NCI-H82 (cell line): ENCODE measurements around the gene KRI1.
"Not testable (repeated sequence)": the region's sequence is repeated elsewhere in the genome, so short reads cannot be mapped to it uniquely, and the experiment has no call there.

Source experiments
- DNase-seq: peaks from one replicate; lab custom pipeline; 2025; lab: John Stamatoyannopoulos, UW

KRI1 gene

GRCh38 chr19:10550336-10550735 is 15.5 kb downstream of the KRI1 start:
- DNase-seq, result no peak

- no peak for DNase-seq
Measured at GRCh38 chr19:10549733-10550132, 16.1 kb downstream of the KRI1 start.

DNA sequence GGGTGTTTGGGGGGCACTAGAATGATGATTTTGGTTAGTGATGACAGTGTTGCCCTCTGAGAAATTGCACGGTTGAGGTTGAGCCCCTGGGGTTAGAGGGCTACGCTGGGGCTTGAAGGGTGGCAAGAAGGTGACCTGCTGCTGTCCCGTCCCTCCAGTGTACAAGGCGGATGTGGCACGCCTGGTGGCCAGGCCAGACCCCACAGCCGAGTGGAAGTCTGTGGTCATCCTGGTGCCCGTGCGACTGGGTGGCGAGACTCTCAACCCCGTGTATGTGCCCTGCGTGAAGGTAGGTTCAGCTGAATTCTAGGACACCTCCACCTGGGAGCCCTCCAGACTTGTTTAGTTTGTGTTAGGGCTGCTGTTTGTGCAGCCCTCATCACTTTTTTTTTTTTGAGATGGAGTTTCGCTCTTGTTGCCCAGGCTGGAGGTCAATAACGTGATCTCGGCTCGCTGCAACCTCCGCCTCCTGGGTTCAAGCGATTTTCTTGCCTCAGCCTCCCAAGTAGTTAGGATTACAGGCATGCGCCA is 17.0 kb downstream of the KRI1 start:
- no peak for DNase-seq

- no peak for DNase-seq
Measured at GRCh38 chr19:10546817-10547216, 19.0 kb downstream of the KRI1 start.

DNA sequence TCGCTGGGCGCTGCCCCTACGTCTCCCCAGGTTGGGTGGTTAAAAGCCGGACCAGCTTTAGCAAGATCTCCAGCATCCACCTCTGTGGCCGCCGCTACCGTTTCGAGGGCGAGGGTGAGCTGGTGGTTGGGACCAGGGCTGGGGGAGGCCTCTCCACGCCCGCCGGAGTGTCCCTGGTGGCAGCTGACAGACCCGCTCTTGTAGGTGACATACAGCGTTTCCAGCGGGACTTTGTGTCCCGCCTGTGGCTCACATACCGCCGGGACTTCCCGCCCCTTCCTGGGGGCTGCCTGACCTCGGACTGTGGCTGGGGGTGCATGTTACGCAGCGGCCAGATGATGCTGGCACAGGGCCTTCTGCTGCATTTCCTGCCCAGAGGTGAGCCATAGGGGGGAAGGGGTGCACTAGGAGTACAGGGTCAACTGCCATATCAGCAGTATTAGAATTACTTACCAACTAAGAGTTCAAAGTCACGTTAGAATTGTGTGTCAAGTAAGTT is 21.0 kb downstream of the KRI1 start:
- no peak for DNase-seq

DNA sequence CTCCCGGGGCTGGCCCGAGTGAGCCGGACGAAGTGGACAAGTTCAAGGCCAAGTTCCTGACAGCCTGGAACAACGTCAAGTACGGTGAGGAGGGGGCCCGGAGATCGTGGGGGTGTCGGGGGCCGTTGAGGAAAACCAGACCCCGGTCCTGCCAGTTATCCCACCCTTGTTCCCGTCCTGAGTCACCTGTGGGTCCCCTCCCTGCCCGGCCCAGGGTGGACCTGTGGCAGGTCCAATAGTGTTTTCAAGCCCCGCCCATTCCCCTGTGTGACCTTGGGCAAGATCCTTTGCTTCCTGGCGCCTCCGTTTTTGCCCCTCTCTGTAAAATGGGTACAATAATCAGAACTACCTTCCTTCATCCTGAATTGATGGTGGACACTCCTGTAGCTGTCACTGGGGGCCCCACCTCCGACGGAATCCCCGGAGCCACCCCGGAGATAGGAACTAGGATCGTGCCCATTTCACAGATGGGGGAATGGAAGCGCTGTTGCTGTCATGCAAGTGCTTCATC is 21.5 kb downstream of the KRI1 start:
- DNase-seq, result peak; percentile 24

- DNase-seq, result peak; percentile 81
Measured at GRCh38 chr19:10543420-10544241, 22.2 kb downstream of the KRI1 start, which contains the start of gene ATG4D. TSS of gene ATG4D (plus strand) at chr19:10543904. CDS start at chr19:10544091, 187 bp downstream.

- DNase-seq, result no peak
Measured at GRCh38 chr19:10543059-10543419, 22.8 kb downstream of the KRI1 start.

DNA sequence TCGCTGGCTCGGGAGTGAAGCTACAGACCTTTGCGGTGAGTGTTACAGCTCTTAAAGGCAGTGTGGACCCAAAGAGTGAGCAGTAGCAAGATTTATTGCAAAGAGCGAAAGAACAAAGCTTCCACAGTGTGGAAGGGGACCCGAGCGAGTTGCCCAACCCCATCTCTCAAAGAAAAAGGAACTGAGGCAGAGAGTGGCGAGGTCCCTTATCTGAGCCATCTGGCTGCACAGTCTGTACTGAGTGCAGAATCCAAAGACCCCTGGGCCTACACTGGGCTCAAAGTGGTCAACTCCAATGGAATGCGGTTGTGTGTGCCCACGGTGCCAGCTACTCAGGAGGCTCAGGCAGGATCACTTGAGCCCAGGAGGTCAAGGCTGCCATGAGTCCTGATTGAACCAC is 26.8 kb downstream of the KRI1 start:
- not testable (repeated sequence) for DNase-seq

DNA sequence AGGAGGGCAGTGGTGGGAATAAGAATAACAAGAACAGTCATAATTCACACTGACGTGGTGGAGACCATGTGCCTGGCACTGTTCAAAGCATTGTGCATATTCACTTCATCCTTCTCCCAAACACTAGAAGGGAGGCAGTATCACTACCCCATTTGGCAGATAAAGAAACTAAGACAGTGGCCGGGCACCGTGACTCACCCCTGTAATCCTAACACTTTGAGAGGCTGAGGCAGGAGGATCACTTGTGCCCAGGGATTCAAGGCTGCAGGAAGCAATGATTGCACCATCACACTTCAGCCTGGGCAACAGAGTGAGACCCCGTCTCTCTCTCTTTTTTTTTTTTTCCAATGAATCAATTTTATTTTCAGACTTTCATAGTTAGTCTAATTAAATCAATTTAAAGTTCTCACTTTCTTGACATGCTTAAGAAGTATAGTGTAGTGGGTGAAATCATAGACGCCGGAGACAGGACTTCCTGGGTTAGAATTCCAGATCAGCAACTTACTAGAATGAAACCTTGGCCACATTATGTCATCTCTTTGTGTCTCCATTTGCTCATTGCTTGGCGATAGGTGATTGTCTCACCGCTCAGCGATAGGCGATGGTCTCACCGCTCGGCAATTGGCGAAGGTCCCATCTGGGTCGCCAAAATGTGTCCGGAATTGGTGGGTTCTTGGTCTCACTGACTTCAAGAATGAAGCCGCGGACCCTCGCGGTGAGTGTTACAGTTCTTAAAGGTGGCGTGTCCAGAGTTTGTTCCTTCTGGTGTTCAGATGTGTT is 27.4 kb downstream of the KRI1 start:
- no peak for DNase-seq

DNA sequence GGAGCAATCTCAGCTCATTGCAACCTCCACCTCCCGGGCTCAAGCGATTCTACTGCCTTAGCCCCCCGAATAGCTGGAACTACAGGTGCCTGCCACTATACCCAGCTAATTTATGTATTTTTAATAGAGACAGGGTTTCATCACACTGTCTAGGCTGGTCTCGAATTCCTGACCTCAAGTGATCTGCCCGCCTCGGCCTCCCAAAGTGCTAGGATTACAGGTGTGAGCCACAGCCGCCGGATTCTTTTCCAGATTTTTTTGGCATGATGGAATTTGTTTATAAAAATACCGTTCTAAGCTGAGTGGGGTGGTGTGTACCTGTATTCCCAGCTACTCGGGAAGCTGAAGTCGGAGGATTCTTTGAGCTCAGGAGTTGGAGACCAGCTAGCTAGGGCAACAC is 28.1 kb downstream of the KRI1 start:
- no peak for DNase-seq

DNA sequence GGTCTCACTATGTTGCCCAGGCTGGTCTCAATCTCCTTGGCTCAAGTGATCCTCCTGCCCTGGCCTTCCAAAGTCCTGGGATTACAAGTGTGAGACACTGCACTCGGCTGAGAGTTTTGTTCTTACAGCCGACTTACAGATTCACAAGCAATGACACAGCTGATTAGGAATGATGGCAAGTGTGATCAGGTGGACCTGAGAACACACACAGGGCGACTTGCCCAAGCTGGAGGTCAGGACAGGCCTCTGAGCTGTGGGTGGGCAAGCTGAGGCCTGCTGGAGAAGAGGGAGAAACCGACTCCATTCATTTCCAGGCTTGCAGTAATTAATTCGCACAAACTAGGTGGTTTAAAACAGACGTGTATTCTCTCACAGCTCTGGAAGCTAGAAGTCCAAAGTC is 30.2 kb downstream of the KRI1 start:
- DNase-seq, result no peak

DNA sequence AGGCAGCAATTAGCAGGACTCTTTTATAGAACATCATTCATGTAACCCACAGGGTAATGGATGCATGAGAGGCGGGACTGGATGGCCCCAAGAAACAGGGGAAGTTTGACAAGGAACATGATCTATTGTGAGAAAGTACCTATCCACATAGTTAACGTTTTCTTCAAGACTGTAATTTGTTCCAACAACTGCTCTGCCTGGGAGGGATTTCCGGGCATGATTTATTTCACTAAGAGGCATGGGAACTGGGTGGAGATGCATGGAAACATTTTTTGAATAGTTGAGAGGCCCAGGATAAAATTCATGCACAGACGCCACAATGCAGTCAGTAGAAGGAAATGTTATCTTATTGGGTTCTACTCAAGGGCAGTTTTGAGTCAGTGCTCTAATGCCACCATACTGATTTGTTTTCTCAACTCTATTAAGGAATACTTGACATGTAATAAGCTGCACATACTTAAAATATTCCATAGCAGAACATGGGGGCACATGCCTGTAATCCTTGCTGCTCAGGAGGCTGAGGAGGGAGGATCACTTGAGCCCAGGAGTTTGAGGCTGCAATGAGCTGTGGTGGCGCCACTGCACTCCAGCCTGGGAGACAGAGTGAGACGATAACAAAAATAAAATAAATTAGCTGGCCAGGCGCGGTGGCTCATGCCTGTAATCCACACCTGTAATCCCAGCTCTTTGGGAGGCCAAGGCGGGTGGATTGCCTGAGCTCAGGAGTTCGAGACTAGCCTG is 32.0 kb downstream of the KRI1 start:
- no peak for DNase-seq

DNA sequence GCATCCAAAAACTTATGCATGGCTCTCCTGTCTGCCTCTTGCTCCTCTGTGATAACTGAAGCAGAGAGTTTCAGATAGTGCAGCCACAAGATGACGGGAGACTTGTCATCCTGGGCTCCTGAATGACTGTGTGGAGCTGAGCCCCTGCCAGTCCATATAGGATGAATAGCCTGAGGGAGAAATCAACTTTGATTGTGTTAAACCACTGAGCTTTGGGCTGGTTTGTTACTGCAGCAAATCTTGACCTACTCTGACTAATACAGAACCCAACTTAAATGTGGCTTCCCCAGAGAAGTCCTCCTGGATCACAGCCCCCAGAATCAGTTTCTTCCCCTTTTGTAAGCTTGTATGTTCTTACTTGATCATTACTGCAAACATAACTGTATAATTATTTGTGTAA is 33.4 kb downstream of the KRI1 start:
- DNase-seq, result no peak

DNA sequence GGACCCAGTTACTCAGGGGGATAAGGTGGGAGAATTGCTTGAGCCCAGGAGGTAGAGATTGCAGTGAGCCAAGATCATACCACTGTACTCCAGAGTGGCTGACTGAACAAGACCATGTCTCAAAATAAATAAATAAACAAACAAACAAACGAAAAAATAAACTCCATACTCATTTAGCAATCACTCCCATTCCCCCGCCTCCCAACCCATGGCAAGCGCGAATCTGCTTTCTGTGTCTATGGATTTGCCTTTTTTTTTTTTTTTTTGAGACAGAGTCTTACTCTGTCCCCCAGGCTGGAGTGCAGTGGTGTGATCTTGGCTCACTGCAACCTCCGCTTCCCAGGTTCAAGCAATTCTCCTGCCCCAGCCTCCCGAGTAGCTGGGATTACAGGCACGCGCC is 38.9 kb downstream of the KRI1 start:
- DNase-seq, result not testable (repeated sequence)

DNA sequence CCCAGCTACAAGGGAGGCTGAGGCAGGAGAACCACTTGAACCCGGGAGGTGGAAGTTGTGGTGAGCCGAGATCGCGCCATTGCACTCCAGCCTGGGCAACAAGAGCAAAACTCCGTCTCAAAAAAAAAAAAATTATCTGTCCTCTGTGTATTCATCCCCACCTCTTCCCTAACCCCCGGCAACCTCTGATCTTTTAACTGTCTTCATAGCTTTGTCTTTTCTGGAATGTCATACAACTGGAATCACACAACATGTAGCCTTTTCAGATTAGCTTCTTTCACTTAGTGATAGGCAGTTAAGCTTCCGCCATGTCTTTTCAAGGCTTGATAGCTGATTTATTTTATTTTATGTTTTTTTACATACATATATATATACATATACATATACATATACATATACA is 40.2 kb downstream of the KRI1 start:
- no peak for DNase-seq

GRCh38 chr19:10523135-10523636 is 42.6 kb downstream of the KRI1 start:
- no peak for DNase-seq

- DNase-seq, result no peak
Measured at GRCh38 chr19:10521461-10522171, 44.2 kb downstream of the KRI1 start.

DNA sequence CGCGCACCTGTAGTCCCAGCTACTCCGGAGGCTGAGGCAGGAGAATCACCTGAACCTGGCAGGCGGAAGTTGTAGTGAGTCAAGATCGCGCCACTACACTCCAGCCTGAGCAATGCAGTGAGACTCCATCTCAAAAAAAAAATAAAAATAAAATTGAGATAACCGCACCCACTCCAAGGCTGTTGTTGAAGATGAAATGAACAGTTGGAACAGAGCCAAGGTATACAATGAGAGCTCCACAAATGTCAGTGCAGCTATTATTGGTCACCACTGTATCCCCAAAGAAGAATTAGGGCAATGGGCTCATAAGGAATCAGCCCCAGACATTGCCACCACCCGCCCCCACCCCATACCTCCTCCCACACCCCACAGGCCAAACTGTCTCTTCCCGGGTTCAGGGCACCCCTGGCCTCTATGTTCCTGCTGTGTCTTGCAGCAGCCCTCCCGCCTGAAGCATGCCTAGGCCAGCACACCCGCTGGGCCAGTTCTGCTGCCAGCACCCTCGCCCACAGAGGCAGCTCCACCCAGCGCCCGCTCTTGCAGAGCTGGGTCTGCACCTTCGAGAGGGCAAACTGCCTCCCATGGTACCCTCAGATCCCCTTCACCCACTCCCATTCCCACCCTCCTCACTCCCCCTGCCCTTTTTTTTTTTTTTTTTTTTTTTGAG is 45.0 kb downstream of the KRI1 start:
- no peak for DNase-seq

DNA sequence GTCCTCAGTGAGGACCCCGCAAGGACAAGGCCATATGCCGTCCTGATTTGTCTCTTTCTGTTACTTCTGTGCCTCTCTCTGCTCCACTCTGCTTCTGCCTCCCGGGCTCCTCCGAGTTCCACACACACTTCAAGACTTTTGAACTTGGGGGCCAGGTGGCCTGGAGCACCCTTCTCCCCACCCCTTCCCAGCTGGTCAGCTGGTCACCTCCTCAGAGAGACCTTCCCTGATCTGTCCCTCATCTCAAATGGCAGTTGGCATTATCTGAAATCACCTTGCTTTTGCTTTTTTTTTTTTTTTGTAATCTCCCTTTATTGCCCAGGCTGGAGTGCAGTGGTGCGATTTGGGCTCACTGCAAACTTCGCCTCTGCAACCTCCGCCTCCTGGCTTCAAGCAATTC is 46.4 kb downstream of the KRI1 start:
- DNase-seq, result no peak
